NCI-H2171 (cell line): ENCODE results near the gene RAP1GAP2.
A peak's percentile ranks its signal among the peaks of the same experiment; 100 is the strongest.

ENCODE experiments used
- DNase-seq: peaks from one replicate; lab custom pipeline; 2025; lab: John Stamatoyannopoulos, UW

Gene RAP1GAP2

DNA sequence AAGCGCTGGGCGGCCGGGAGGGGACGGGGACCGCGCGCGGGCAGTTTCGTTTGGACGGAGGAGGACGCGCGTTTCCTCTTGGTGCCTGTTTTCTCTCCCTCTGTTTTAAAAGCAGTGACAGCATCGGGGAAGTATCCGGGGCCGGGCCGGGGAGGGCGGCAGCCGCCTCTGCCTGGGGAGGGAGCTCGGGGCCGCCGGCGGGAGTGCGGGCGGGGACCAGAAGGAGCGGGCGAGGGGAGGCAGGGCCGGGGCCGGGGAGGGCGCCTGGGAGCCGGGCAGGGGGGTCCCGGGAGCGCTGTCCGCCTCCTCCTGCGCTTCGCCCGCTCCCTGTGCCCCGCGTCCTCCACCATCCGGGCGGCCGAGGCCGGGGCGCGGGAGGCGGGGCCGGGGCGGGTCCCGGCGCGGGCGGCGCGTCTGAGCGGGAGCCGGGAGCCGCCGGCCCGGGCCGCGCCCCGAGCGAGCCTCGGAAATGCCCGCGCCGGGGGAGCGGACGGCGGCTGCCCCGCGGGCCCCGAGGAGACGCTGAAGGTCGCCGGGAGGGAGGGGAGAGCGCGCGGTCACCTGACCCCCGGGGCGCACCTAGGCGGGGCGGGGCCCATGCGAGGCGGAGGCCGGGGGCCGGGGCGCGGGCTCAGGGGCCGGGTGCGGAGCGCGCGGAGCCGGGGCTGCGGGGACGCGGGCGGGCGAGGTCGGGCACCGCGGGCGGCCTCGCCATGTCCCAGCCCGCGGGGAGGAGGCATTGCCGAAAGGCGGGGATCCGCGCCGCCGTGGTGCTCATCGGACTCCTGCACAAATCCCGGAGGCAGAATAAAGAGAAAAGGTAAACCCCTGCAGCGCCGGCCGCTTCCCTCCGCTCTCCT is 57.3 kb downstream of the RAP1GAP2 start:
- no peak for DNase-seq

DNA sequence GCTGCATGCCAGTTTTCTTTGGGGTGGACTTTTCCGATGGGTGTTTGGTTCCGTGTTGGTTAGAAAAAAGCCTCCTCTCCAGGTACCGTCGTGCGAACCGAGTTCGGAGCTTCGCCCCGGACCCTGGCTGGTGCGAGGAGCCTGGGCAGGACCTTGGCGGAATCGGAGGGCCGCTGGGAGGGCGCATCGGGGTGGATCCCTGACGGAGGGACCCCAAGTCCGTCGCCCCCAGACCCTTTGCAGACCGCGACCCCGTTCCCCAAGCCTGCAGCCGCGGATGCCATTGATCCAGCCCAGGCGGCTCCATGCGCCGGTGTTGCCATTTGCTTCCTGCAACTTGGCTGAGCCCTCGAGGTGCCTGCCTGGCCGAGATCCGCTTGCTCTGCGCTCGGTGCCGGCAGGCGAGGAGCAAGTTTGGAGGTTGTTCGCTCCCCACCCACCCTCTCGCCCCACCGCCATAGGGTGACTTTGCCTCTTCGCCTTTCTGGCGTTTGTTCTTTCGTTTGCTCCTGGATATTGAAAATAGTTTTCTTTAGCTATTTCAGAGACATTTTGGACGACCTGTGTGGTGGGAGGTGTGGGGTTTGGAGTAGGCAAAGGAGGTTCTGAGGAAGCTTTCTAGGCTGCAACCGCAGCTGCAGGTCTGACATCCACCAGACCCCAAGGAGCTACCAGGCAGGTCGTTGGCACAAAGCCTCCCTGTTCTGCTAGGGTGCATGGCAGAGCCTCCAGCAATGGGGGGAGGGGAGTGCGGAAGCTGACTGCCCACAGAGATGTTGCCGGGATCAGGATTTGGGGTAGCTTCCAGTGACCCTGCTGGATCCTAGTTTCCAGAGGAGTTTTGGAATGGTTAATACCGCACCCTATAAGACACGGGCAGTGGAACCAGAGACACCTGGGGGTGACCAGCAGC is 58.2 kb downstream of the RAP1GAP2 start:
- no peak for DNase-seq

DNA sequence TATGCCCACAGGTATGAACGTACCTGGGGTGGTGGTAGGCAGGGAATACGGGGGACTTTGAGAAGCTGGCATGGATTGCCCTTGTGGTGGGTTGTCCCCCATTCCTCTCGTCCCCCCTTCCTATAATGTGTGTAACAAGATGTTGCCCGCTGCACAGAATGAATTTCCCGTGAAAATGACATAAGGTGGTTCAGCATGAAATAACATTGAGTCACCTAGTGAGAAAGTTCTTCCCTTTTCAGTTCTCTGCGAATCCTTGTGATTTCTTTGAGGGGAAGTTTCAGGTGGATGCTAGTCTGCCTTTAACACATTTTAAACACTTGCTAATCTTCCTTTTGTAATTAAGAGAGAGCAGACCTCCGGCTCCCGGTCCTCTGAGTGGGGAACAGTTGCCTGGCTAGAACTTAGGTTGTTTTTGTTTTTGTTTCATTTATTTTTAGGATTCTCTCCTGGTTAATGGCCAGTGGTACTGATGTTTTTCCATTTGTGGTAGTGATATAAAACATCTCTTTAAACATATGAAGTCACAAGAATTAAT is 58.9 kb downstream of the RAP1GAP2 start:
- no peak for DNase-seq

DNA sequence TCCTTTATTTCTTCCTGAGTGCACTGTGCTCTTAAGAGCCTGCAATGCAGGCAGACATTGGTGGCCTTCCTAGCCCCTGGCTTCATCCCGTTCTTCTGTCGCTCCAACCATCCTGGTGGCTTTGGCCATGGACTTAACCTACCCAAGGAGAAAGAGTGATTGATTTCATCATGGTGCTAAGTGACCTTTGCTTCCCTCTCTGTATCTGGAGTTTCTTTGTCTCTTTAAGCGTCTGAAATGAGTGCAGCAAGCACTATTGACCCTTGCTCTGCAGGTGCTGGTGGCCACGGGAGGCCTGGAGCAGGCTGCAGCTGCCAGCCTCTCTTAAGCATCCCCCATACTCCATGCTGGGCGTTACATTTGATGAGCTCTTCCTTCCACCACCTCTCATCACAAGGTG is 60.5 kb downstream of the RAP1GAP2 start:
- no peak for DNase-seq

DNA sequence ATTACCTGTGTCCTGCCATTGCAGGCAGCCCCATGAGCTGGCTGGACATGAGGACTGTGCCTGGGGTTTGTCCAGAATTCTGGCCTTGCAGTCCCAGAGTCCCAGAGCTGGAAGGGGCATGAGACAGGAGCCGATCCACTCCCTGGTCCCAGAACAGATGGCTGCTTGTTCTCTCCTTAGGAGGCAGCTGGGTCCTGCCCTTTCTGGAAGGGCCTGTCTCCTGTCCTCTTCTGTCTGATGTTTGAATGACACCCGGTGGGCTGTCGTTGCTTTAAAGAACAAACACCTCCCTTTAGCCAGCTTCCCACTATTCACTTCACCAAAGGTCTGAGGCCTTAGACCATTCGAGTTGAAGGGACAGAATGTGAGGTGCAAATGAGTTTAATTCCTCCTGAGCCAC is 63.8 kb downstream of the RAP1GAP2 start:
- no peak for DNase-seq

DNA sequence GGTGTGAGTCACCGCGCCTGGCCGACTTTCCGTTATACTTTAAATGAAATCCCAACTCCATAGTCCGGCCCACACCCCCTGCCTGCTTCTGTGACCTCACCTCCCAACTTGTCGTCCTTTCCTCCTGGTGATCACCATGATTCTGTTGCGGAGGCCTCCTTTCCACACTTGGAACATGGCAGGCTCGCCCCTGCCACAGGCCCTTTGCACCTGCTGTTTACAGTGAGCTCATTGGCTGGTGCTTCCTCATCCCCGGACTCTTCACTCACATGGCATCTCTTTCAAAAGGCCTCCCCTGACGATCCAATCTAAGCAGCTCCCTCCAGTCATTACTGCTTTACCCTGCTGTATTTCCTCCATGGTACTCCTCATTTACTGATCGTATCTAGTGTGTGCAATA is 64.6 kb downstream of the RAP1GAP2 start:
- DNase-seq, result no peak

DNA sequence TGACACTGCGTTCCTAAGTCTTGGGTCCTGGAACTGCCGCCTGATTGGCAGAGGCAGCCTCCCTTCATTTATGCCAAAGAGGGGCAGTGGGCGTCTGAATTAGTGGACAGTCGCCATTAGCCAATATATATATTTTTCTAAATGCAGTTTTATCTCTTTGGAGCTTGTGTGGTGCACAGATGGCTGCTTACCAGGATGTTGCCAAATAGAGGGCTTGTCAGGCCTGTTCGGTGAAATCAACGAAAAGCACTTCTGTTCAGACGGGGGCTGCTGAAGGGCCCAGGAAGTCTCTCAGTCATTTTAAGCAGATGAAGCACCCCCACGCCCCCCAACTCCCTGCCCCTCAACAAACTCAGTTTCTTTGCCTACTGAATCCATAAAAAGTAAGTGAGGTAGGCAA is 66.0 kb downstream of the RAP1GAP2 start:
- no peak for DNase-seq

DNA sequence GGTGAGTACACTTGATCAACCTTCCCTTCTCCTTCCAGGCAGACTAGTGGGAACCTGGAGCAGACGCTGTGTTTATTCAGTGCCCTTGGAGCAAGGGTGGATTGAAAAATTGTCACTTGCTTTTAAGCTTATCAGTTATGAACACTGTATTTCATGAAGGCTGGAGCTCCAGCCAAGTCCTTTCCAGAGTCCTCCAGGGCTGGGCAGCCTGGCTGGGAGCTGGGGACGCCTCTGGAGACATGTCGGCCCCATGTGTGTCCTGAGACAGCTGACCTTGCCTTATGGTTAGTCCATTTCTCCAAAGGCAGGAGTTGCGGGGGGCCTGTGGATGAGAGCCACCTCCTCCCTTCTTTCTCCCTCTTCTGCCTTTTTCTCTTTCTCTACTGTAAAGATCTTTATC is 67.0 kb downstream of the RAP1GAP2 start:
- DNase-seq, result no peak

DNA sequence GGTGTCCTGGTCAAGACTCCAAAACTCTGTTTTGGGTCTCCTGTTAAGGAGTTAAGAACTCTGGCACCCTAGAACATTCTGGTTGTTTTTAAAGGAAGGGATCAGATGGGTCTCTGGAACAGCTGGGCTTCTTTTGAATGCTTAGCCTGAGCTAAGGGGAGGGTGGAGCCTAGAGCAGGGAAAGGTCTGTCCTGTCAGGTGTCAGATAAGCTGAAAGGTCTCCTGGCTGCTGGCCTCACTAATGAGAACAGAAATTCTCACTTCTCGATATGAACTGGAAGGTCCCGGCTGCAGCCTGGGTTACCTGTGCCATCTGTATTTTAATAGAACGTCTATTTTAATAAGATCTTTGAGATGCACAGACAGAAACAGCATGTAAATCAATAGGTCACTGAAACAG is 69.0 kb downstream of the RAP1GAP2 start:
- no peak for DNase-seq

DNA sequence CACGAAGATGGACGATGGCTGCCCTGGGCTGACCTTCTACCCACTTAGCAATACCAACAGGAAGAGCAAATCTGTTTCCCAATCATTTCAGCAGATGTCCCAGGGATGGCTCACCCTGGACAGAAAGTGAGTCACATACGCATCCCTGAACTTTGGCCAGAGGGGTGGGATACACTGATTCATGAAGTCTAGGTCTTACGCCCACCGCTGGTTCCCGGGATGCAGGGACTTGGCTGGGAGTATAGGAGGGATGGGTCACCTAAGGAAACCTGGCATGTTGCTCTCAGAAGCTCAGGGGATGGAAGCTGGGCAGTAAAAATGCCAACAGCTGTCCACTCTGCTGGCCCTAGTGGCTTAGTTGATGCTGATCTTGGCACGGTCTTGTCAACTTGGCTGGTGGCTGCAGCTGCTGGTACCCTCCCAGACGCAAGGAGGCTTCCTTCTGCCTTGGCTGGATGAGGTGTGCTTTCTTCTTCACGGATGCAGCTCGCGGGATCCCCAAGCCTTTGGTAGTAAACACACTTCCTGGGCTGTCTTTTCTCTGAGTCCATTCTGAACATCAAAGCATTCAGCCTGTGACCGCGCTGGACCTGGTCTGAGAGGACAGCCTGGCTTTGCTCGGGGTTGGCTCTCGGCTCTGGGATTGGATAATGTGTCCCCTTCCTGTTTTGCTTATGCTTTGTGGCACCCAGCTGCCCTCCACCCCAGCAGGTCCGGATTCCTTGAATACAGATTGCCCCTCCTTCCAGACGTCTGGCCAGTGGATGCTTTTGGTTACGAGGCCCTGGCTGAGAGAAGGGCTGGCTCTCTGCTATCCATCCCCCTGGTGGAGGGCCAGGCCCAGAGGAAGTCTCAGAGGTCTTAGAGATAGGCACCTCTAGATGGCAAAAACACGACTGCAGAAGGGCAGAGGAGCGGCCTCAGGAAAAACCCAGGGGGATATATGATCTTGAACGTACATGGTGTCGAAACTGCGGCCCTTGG is 71.5 kb downstream of the RAP1GAP2 start:
- DNase-seq, result no peak

DNA sequence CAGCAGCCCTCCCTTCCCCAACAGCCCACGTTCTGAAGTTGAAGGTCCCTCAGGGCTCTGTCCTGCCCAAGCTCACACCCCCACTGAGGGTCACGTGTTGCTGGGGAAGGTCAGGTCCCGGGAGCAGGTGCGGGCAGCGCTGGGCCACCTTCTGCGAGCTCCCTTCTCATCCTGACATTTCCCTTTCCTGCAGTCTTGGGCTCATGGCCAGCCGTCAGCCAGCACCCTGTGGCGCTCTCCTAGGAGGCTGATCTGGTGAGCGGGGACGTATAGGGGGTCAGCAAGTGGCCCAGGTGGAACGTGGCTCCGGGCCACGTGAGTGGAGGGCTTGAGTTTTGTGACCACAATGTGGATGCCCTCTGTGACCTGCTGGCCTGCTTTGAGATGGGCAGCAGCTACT is 73.4 kb downstream of the RAP1GAP2 start:
- DNase-seq, result no peak

DNA sequence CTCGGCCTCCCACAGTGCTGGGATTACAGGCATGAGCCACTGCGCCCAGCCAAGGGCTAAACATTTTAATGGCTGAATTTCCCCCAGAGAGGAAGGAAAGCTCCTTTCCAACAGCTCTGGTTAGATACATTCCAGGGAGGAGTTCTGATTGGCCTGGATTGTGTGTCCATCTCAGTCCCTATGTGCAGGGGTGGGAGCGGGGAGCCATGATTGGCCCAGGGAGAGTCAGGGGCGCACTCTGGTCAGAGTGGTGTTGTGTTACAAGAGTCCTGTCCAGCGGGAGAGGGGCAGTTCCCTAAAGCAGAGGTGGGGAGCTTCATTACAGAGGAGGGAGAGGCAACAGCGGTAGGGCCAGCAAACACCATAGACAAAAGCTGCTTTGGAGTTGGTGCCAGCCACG is 75.0 kb downstream of the RAP1GAP2 start:
- DNase-seq, result no peak

DNA sequence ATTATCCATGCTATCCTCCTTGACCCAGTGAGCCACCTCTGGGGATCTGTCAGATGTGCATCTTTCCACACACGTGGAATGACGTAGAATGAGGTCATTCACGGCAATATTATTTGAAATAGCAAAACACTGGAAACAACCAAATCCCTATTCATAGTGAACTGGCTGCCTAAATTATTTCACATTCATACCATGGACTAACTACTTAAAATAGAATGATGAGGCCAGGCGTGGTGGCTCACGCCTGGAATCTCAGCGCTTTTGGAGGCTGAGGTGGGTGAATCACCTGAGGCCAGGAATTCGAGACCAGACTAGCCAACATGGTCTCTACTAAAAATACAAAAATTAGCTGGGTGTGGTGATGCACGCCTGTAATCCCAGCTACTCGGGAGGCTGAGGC is 75.5 kb downstream of the RAP1GAP2 start:
- no peak for DNase-seq

DNA sequence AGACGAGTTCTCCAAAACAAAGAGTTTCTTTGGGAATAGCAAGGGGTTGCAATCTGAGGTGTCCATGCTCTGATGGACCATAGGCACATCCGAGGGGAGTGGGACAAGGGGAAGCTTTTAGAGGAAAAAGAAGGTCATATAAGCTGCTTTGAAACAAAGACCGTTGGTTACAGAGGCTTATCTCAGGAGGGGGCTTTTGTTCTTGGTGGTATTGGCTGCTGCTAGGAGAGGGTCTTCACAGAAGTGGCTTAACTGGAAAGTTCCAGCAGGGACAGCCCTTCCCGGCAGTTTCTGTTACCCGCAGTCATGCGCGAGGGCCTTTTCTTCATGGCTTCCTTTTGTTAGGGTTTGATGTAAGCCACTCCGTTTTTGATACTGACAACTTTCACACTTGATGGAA is 76.0 kb downstream of the RAP1GAP2 start:
- DNase-seq, result no peak

DNA sequence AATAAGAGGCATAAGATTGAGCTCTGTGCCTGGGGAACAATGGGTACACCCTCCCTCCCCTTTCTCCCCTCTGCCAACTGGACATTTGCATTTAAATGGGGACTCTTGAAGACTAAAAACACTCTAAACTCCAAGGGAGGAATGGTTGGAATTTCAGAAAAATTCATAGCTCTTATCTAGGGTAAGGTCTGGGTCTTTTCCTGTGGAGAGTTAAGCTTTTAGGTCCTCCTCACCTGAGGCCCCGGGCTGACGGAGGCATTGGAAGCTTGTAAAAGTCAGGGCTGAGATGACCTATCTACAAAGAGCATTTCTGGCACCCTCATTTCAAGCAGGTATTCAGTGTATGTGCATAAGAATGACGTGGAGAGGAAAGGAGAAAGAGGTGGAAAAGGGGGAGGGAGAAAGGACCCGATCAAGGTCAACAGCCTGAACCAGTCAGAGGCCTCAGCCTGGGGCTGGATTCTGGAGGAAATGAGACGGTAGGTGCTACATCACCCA is 78.0 kb downstream of the RAP1GAP2 start:
- DNase-seq, result no peak

DNA sequence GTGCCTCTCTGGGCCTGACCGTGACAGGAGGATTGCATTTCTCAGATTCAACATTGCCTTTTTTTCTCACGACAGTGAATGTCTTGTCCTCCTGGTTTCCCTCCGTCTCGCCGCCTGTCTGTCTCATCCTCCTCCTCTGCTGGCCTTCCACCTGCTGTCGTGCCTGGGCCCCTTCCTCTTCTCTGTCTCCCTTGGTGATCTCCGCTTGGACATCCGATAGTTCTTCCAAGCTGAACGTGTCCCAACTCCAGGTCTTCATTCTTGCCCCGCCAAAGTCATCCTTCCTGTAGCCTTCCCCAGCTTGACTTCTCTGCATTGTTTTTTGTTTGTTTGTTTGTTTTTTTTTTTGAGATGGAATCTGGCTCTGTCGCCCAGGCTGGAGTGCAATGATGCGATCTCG is 79.4 kb downstream of the RAP1GAP2 start:
- DNase-seq, result no peak

DNA sequence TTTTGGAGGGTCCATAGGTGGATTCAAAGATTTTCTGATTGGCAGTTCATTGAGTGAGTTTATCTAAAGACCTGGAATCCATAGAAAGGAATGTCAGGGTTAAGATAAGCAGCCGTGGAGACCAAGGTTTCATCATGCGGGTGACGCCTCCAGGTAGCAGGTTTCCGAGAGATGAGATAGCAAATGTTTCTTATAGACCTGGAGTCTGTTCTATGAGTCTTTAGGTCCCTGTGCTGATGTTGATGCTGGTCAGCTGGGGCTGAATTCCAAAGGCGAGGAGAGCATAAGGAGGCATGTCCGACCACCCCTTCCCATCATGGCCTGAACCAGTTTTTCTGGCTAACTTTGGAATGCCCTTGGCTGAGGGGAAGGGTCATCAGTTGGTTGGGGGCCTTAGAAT is 80.2 kb downstream of the RAP1GAP2 start:
- DNase-seq, result no peak

DNA sequence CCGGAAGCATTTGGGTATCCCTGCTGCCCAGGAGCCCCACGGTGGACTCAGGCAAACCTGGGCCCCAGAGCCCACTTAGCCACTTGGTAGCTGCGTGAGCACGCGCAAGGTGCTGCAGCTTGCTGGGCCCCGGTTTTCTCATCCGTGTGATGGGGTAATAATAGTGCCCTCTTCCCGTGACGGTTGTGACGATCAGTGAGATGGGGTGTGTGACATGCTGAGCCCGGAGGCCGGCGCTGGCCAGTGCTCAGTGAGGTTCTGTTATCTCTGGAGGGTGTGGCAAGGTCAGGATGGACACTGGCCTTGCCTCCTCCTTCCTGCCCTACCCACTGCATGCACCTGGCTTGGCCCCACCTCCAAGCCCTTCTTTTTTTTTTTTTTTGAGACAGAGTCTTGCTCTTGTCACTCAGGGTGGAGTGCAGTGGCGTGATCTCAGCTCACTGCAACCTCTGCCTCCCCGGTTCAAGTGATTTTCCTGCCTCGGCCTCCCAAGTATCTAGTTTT is 82.6 kb downstream of the RAP1GAP2 start:
- DNase-seq, result no peak

DNA sequence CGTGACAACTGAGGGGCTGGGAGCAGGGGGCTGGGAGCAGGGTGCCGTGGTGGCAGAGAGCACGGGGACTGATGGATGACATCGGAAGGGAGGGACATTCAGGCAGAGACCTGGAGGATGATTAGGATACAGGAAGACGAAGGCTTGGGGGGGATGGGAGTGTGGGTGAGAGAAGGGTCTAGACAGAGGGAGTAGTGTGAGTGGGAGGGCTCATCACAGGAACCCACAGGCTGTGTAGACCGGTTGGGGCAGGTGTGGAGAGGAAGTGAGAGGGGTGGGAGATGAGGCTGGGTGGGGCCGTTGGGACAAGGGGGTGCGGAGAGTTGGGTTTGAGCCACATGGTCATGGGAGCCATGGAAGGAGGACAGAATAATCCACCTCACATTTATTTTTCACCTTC is 83.8 kb downstream of the RAP1GAP2 start:
- DNase-seq, result no peak

DNA sequence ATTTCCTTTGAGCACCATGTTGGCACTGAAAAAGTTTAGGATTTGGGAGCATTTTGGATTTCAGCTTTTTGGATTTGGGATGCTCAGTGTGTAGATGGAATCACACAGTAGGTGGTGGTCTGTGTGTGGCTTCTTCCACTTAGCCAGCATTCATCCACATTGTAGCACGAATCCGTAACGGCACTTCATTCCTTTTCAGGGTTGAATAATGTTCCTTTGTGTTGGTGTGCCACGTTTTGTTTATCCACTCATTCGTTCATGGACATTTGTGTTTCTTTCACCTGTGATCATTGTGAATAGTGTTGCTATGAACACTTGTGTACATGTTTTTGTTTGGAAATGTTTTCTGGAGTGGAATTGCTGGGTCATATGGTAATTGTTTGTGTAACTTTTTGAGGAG is 85.1 kb downstream of the RAP1GAP2 start:
- DNase-seq, result no peak

DNA sequence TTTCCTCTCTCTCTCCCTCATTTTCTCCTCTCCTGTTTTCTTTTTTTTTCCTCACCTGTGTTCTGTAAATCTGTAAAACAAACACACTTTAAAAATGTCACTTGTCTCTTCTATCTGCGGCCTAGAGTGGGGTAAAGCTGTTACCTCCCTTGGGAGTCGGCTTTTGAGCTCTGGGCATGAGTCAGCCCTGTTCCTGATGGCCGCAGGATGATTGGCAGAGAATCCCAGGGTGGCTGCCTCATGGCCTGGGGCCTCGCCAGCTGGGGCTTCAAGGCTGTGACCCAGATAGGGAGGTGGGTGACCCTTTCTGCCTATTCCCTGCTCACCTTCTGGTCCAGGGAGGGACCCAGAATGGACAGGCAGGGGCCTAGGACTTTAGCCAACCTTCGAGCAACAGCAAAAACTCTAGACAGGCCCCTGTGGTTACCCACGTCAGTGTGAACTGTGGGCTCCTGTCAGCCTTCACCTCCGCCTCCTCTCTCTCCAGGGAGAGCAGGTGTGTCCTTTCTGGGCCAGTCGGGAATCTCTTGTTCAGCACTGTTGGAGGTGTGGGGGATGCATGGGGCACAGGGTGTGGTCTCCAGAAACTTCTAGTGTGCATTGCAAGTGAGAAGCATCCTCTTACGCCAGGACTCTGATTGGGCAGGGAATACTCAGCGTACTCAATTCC is 87.4 kb downstream of the RAP1GAP2 start:
- peak; percentile 84 for DNase-seq
